ENCODE data around the gene CLEC18C.
"Not testable (repeated sequence)": the region's sequence is repeated elsewhere in the genome, so short reads cannot be mapped to it uniquely, and the experiment has no call there.

GRCh38 chr16:70128844-70129243 is 44.7 kb upstream of the CLEC18C start:
- not testable (repeated sequence) for TF ChIP-seq CTCF (IDR thresholded peaks at IDR 0.05); E2F6 (IDR thresholded peaks at IDR 0.05; ENCODE audit: borderline replicate concordance, low read depth); POLR2A (IDR thresholded peaks at IDR 0.05; ENCODE audit: low read length); MAX (IDR thresholded peaks at IDR 0.05); USF2 (IDR thresholded peaks at IDR 0.05); EHF (CRISPR knock-in tag; IDR thresholded peaks at IDR 0.05); CHD2 (IDR thresholded peaks at IDR 0.05; ENCODE audit: low read length, partially characterized antibody); PHF8 (IDR thresholded peaks at IDR 0.05; ENCODE audit: borderline replicate concordance, low read depth); FOSL2 (IDR thresholded peaks at IDR 0.05); FOSL2 (CRISPR knock-in tag; IDR thresholded peaks at IDR 0.05)
